PFSK-1 (cell line): ENCODE data around the gene TCF25.

Experiments
- POLR2AphosphoS5 ChIP-seq: IDR thresholded peaks from 2 replicates; pipeline ENCODE4 v1.6.1; 2012; ENCODE audit warnings: low read depth, mild to moderate bottlenecking, control low read depth, low read length, moderate library complexity
- REST ChIP-seq, 2 experiments: IDR thresholded peaks; 2 replicates each; pipeline versions ENCODE4 v1.6.1 to v1.8.0; 2011 to 2012; ENCODE audit warnings: low read depth in 2 of 2, low read length in 2 of 2, control low read depth in 1 of 2, inconsistent platforms in 1 of 2, mild to moderate bottlenecking in 1 of 2, moderate library complexity in 1 of 2; ENCODE audit not compliant: insufficient read depth in 1 of 2

GRCh38 chr16:89892635-89893034 is 19.2 kb downstream of the TCF25 start:
- TF ChIP-seq REST (IDR thresholded peaks at IDR 0.05; ENCODE audit: insufficient read depth in 1 of 2, low read depth in 2 of 2, low read length in 2 of 2) (no peak), POLR2AphosphoS5 (no peak)
